Adipose tissue (tissue), 3 donors: ENCODE results near the gene SLC6A8. TPM values are rescaled to one million over a fixed set of nuclear protein-coding genes. Genes with fewer than 3 reads are reported as not detected.
"Not testable (repeated sequence)": the region's sequence is repeated elsewhere in the genome, so short reads cannot be mapped to it uniquely, and the experiment has no call there.

Experiments
- H3K27ac ChIP-seq: one replicate; pipeline ENCODE4 v1.5.1; 2013; ENCODE audit warnings: low read depth, low read length
- WGBS, 3 donors: extraction: QIAGEN DNeasy Blood & Tissue Kit; methylation state at CpG; one replicate each; pipeline ENCODE4 v1.1.7; 2013; 5-methylcytosine and 5-hydroxymethylcytosine counted together
- polyA plus RNA-seq, 3 donors: library from polyadenylated mRNA; stranded (reverse); fragments of 200-250 nt; gene quantifications; one replicate each; pipeline ENCODE4 v1.2.3, GENCODE V29; 2013
- donor health status: healthy with polysubstance abuse.
- donor health status: Bipolar disorder and iron deficiency.
- donor health status: healthy.

The SLC6A8 gene
- polyA plus RNA-seq, 3 donors: 14.7 to 61.0 (median 20.0) TPM

- 0 to 24% (median 0%) methylated on average over 50 to 69 of the region's 78 CpGs for WGBS, 3 donors
- no peak overlapping the region for H3K27ac ChIP-seq
These were observed 35.9 kb downstream of the SLC6A8 start for GRCh38 chrX:153723351-153724251.

GRCh38 chrX:153724252-153725038, 36.7 kb downstream of the SLC6A8 start, which contains the start of the genes ABCD1 and BCAP31:
ABCD1 (plus strand) TSS chrX:153724856; CDS start chrX:153725267, 411 bp downstream.
BCAP31 (minus strand) TSS chrX:153724387; CDS start chrX:153723244, 1,143 bp downstream.
- 0 to 21% (median 1%) methylated on average over 16 to 57 of the region's 88 CpGs for WGBS, 3 donors
- H3K27ac ChIP-seq: no peak within 1 kb of the TSS

DNA sequence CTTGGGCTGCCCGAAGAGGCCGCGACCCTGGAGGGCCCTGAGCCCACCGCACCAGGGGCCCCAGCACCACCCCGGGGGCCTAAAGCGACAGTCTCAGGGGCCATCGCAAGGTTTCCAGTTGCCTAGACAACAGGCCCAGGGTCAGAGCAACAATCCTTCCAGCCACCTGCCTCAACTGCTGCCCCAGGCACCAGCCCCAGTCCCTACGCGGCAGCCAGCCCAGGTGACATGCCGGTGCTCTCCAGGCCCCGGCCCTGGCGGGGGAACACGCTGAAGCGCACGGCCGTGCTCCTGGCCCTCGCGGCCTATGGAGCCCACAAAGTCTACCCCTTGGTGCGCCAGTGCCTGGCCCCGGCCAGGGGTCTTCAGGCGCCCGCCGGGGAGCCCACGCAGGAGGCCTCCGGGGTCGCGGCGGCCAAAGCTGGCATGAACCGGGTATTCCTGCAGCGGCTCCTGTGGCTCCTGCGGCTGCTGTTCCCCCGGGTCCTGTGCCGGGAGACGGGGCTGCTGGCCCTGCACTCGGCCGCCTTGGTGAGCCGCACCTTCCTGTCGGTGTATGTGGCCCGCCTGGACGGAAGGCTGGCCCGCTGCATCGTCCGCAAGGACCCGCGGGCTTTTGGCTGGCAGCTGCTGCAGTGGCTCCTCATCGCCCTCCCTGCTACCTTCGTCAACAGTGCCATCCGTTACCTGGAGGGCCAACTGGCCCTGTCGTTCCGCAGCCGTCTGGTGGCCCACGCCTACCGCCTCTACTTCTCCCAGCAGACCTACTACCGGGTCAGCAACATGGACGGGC, 37.5 kb downstream of the SLC6A8 start:
- WGBS, 3 donors: 43 to 76% (median 72%) methylated on average over 29 to 55 of the region's 55 CpGs

GRCh38 chrX:153725832-153726285, 38.1 kb downstream of the SLC6A8 start:
- 46 to 73% (median 70%) methylated on average over 17 to 35 of the region's 35 CpGs for WGBS, 3 donors
- H3K27ac ChIP-seq: no peak overlapping the region

More for the DNA sequence above, 37.5 kb downstream of the SLC6A8 start:
- H3K27ac ChIP-seq: no peak overlapping the region

- peak overlapping the region; percentile 66 for H3K27ac ChIP-seq
- 0 to 39% (median 10%) methylated on average over 3 to 35 of the region's 35 CpGs for WGBS, 3 donors
These were observed 38.8 kb downstream of the SLC6A8 start for GRCh38 chrX:153726286-153727122.

GRCh38 chrX:153727123-153727931, 39.6 kb downstream of the SLC6A8 start:
- no peak overlapping the region for H3K27ac ChIP-seq
- 15 to 50% (median 29%) methylated on average over 21 to 23 of the region's 23 CpGs for WGBS, 3 donors

- WGBS, 3 donors: 41 to 87% (median 86%) methylated on average over 4 to 6 of the region's 6 CpGs
- H3K27ac ChIP-seq: no peak overlapping the region
These were observed 40.4 kb downstream of the SLC6A8 start for GRCh38 chrX:153728095-153728494.

GRCh38 chrX:153728951-153729631, 41.4 kb downstream of the SLC6A8 start:
- WGBS, 3 donors: 90 to 94% (median 92%) methylated on average over 13 to 23 of the region's 23 CpGs
- no peak overlapping the region for H3K27ac ChIP-seq

GRCh38 chrX:153730115-153730514, 42.4 kb downstream of the SLC6A8 start:
- not testable (repeated sequence) for H3K27ac ChIP-seq
- WGBS, 3 donors: 91 to 96% (median 96%) methylated on average over 21 to 23 of the region's 23 CpGs

- H3K27ac ChIP-seq: no peak overlapping the region
- 75 to 90% (median 85%) methylated on average over 6 of the region's 6 CpGs for WGBS, 3 donors
These were observed 43.6 kb downstream of the SLC6A8 start for GRCh38 chrX:153731117-153731844.

DNA sequence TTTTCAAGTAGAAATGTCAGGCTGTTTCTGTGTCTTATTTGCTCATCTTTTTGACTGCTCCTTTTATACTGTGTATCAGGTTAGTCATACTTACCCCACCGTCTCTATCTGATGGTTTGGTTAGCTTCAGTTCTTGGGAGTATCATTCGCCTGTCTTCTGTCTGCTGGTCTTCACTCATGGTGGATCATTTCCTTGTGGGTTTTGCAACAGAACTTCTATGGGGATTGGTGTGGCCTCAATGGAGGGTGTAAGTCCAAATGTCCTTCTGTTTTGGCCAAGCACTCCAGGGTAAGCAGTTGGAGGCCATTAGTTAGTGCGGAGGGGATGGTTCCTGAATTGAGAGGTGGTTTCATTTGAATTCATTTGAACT, 44.1 kb downstream of the SLC6A8 start:
- 64 to 98% (median 95%) methylated on average over 3 of the region's 3 CpGs for WGBS, 3 donors
- H3K27ac ChIP-seq: no peak overlapping the region

GRCh38 chrX:153732401-153732800, 44.7 kb downstream of the SLC6A8 start:
- WGBS, 3 donors: 84 to 95% (median 88%) methylated on average over 14 of the region's 14 CpGs
- H3K27ac ChIP-seq: no peak overlapping the region

DNA sequence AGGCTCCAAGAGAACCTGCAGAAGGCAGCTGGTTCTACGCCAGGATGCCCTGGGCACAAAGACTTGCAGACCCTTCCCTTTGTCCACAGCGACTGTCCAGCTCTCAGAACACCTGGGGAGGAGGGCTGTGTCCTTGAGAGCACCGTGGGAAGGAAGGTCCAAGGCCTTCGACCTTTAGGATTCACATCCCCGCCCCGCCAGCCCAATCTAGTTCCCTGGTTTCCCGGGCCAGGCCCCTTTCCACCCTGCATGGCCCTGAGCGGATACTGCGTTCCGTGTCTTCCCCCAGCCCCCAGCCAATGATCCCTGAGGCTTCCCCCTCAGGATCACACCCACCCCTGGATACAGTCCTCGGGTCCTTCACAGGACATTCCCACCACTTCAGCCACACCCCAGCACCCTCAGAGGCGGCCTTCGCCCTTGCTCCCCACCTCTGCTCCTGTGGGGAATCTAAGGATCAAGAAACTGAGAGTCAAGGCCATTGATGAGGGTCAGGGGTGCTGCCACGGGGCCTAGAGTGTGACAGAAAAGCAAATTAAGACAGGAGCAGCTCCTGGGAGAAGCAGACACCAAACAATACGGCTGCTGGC, 46.0 kb downstream of the SLC6A8 start:
- WGBS, 3 donors: 85 to 88% (median 87%) methylated on average over 13 to 15 of the region's 15 CpGs
- no peak overlapping the region for H3K27ac ChIP-seq

DNA sequence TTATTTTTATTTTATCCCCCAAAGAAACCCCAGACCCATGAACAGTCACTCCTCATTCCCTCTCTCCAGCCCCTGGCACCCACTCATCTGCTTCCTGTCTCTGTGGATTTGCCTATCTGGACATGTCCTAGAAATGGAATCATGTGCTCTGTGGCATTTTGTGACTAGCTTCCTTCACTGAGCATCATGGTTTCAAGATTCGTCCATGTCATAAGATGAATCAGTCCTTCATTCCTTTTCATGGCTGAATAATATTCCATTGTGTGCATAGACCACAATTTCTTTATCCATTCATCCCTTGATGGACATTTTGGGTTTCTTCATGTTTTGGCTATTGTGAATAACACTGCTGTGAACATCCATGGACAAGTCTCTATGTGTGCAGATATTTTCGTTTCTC, 47.1 kb downstream of the SLC6A8 start:
- H3K27ac ChIP-seq: no peak overlapping the region
- 88 to 97% (median 95%) methylated on average over 2 of the region's 2 CpGs for WGBS, 3 donors

DNA sequence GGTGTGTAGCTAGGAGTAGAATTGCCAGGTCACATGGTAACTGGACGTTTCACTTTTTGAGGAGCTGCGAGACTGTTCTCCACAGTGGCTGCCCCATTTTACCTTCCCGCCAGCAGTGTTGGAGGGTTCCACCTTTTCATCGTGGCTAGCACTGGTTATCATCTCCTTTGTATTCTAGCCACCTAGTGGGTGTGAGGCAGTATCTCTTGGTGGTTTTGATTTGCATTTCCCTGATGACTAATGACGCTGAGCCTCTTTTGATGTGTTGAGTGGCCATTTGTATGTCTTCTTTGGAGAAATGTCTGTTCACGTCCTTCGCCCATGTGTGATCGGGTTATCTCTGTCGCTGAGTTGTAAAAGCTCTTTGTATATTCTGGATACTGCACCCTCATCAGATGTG, 47.5 kb downstream of the SLC6A8 start:
- WGBS, 3 donors: 84 to 89% (median 86%) methylated on average over 9 of the region's 9 CpGs
- no peak overlapping the region for H3K27ac ChIP-seq
